ENCODE data around the gene ENTPD1.

The ENTPD1 gene

GRCh38 chr10:95788830-95789229, 32.9 kb downstream of the ENTPD1 start:
- CTCF ChIA-PET, result no interaction called here
- Histone ChIP-seq H3K9me3 (ENCODE audit: control insufficient read depth, insufficient read depth, low read depth, low read length) (no peaks in the 10 kb centered on the region), H3K36me3 (ENCODE audit: control insufficient read depth in 2 of 2, insufficient read depth in 1 of 2, low read length in 2 of 2) (no peaks in the 10 kb centered on the region), H3K4me1 (ENCODE audit: control insufficient read depth, insufficient read depth, low read length) (no peaks in the 10 kb centered on the region), H3K27ac (ENCODE audit: extremely low read depth, low read depth, low read length) (no peak overlapping the region), H3K4me3 (ENCODE audit: low read depth, low read length) (no peak overlapping the region)
- POLR2A ChIA-PET, result no interaction called here
- TF ChIP-seq, protein P1, sequence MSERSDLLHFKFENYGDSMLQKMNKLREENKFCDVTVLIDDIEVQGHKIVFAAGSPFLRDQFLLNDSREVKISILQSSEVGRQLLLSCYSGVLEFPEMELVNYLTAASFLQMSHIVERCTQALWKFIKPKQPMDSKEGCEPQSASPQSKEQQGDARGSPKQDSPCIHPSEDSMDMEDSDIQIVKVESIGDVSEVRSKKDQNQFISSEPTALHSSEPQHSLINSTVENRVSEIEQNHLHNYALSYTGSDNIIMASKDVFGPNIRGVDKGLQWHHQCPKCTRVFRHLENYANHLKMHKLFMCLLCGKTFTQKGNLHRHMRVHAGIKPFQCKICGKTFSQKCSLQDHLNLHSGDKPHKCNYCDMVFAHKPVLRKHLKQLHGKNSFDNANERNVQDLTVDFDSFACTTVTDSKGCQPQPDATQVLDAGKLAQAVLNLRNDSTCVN (tag by site-specific recombination; optimal IDR thresholded peaks at IDR 0.05), result no peak
- TF ChIP-seq, protein P2, sequence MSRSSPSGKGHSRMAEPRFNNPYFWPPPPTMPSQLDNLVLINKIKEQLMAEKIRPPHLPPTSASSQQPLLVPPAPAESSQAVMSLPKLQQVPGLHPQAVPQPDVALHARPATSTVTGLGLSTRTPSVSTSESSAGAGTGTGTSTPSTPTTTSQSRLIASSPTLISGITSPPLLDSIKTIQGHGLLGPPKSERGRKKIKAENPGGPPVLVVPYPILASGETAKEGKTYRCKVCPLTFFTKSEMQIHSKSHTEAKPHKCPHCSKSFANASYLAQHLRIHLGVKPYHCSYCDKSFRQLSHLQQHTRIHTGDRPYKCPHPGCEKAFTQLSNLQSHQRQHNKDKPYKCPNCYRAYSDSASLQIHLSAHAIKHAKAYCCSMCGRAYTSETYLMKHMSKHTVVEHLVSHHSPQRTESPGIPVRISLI (tag by site-specific recombination; IDR thresholded peaks at IDR 0.05), result no peak
- no peak for TF ChIP-seq ZBTB1 (tag by site-specific recombination; IDR thresholded peaks at IDR 0.05)

DNA sequence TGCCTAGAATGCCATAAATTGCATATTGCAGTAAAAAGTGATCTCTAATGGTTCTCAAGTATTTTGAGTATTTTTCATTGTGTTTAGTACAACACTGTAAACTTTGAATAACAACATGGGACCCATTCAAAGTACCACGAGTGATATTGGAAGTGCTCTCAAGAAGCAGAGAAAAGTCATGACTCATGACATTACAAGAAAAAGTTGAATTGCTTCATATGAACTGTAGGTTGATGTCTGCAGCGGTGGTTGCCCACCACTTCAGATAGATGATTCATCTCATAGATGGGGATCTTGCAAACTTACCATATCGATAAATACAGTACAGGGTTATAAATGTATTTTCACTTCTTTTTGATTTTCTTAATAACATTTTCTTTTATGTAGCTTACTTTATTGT, 33.9 kb downstream of the ENTPD1 start:
- Histone ChIP-seq H3K4me3 (ENCODE audit: low read depth, low read length) (no peak overlapping the region), H3K4me1 (ENCODE audit: control insufficient read depth, insufficient read depth, low read length) (no peaks in the 10 kb centered on the region), H3K36me3 (ENCODE audit: control insufficient read depth in 2 of 2, insufficient read depth in 1 of 2, low read length in 2 of 2) (no peaks in the 10 kb centered on the region), H3K9me3 (ENCODE audit: control insufficient read depth, insufficient read depth, low read depth, low read length) (no peaks in the 10 kb centered on the region), H3K27ac (ENCODE audit: extremely low read depth, low read depth, low read length) (no peak overlapping the region)
- TF ChIP-seq GFI1B (tag by site-specific recombination; IDR thresholded peaks at IDR 0.05) (no peak), ZNF510 (tag by site-specific recombination; IDR thresholded peaks at IDR 0.05; ENCODE audit: insufficient replicate concordance) (no peak), SP7 (tag by site-specific recombination; IDR thresholded peaks at IDR 0.05) (no peak), ZNF48 (tag by site-specific recombination; IDR thresholded peaks at IDR 0.05) (no peak), ZNF677 (tag by site-specific recombination; IDR thresholded peaks at IDR 0.05) (no peak), AEBP2 (tag by site-specific recombination; IDR thresholded peaks at IDR 0.05; ENCODE audit: borderline replicate concordance) (no peak), YY2 (tag by site-specific recombination; IDR thresholded peaks at IDR 0.05) (no peak)
- TF ChIP-seq, protein P3, sequence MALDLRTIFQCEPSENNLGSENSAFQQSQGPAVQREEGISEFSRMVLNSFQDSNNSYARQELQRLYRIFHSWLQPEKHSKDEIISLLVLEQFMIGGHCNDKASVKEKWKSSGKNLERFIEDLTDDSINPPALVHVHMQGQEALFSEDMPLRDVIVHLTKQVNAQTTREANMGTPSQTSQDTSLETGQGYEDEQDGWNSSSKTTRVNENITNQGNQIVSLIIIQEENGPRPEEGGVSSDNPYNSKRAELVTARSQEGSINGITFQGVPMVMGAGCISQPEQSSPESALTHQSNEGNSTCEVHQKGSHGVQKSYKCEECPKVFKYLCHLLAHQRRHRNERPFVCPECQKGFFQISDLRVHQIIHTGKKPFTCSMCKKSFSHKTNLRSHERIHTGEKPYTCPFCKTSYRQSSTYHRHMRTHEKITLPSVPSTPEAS (tag by site-specific recombination; IDR thresholded peaks at IDR 0.05), result no peak
- CTCF ChIA-PET, result interaction anchor here (0.6 kb wide), 1 partner anchor 96 kb away, joined by 4 read pairs; no protein-coding TSS in a partner anchor
- POLR2A ChIA-PET, result no interaction called here

- Histone ChIP-seq H3K4me1 (ENCODE audit: control insufficient read depth, insufficient read depth, low read length) (no peaks in the 10 kb centered on the region), H3K36me3 (ENCODE audit: control insufficient read depth in 2 of 2, insufficient read depth in 1 of 2, low read length in 2 of 2) (no peaks in the 10 kb centered on the region), H3K27ac (ENCODE audit: extremely low read depth, low read depth, low read length) (no peak overlapping the region), H3K9me3 (ENCODE audit: control insufficient read depth, insufficient read depth, low read depth, low read length) (no peaks in the 10 kb centered on the region), H3K4me3 (ENCODE audit: low read depth, low read length) (no peak overlapping the region)
- ChIA-PET POLR2A (no interaction called here), CTCF (no interaction called here)
- TF ChIP-seq ZNF837 (tag by site-specific recombination; IDR thresholded peaks at IDR 0.05), result no peak
- TF ChIP-seq, protein P4, sequence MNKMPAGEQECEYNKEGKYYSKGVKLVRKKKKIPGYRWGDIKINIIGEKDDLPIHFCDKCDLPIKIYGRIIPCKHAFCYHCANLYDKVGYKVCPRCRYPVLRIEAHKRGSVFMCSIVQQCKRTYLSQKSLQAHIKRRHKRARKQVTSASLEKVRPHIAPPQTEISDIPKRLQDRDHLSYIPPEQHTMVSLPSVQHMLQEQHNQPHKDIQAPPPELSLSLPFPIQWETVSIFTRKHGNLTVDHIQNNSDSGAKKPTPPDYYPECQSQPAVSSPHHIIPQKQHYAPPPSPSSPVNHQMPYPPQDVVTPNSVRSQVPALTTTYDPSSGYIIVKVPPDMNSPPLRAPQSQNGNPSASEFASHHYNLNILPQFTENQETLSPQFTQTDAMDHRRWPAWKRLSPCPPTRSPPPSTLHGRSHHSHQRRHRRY (tag by site-specific recombination; IDR thresholded peaks at IDR 0.05), result no peak
- TF ChIP-seq, protein P5, sequence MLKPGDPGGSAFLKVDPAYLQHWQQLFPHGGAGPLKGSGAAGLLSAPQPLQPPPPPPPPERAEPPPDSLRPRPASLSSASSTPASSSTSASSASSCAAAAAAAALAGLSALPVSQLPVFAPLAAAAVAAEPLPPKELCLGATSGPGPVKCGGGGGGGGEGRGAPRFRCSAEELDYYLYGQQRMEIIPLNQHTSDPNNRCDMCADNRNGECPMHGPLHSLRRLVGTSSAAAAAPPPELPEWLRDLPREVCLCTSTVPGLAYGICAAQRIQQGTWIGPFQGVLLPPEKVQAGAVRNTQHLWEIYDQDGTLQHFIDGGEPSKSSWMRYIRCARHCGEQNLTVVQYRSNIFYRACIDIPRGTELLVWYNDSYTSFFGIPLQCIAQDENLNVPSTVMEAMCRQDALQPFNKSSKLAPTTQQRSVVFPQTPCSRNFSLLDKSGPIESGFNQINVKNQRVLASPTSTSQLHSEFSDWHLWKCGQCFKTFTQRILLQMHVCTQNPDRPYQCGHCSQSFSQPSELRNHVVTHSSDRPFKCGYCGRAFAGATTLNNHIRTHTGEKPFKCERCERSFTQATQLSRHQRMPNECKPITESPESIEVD (tag by site-specific recombination; IDR thresholded peaks at IDR 0.05), result no peak
- no peak for TF ChIP-seq SP2 (tag by site-specific recombination; IDR thresholded peaks at IDR 0.05)
- no peak for TF ChIP-seq ZNF488 (tag by site-specific recombination; IDR thresholded peaks at IDR 0.05)
- TF ChIP-seq ZNF223 (tag by site-specific recombination; IDR thresholded peaks at IDR 0.05), result no peak
- TF ChIP-seq ZNF341 (tag by site-specific recombination; IDR thresholded peaks at IDR 0.05; ENCODE audit: low read depth), result no peak
- TF ChIP-seq, protein P6, sequence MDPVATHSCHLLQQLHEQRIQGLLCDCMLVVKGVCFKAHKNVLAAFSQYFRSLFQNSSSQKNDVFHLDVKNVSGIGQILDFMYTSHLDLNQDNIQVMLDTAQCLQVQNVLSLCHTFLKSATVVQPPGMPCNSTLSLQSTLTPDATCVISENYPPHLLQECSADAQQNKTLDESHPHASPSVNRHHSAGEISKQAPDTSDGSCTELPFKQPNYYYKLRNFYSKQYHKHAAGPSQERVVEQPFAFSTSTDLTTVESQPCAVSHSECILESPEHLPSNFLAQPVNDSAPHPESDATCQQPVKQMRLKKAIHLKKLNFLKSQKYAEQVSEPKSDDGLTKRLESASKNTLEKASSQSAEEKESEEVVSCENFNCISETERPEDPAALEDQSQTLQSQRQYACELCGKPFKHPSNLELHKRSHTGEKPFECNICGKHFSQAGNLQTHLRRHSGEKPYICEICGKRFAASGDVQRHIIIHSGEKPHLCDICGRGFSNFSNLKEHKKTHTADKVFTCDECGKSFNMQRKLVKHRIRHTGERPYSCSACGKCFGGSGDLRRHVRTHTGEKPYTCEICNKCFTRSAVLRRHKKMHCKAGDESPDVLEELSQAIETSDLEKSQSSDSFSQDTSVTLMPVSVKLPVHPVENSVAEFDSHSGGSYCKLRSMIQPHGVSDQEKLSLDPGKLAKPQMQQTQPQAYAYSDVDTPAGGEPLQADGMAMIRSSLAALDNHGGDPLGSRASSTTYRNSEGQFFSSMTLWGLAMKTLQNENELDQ (tag by site-specific recombination; IDR thresholded peaks at IDR 0.05; ENCODE audit: low read depth), result no peak
- no peak for TF ChIP-seq ZNF266 (tag by site-specific recombination; IDR thresholded peaks at IDR 0.05; ENCODE audit: low read depth)
- TF ChIP-seq ZNF24 (tag by site-specific recombination; IDR thresholded peaks at IDR 0.05), result no peak
Observed at GRCh38 chr10:95790982-95791381, 35.0 kb downstream of the ENTPD1 start.

All from HEK293 (cell line).